IPS-18c (cell line): ENCODE results near the gene CEBPB.

Experiments
- H3K4me3 ChIP-seq: 2 replicates; pipeline ENCODE4 v1.7.0; 2013; ENCODE audit warnings: low read depth, mild to moderate bottlenecking, low read length, moderate library complexity; ENCODE audit not compliant: insufficient read depth
- H3K9me3 ChIP-seq: one replicate; pipeline ENCODE4 v1.6.1; 2013; ENCODE audit warnings: mild to moderate bottlenecking, low read length, moderate library complexity; ENCODE audit not compliant: control insufficient read depth, insufficient read depth

The CEBPB gene

DNA sequence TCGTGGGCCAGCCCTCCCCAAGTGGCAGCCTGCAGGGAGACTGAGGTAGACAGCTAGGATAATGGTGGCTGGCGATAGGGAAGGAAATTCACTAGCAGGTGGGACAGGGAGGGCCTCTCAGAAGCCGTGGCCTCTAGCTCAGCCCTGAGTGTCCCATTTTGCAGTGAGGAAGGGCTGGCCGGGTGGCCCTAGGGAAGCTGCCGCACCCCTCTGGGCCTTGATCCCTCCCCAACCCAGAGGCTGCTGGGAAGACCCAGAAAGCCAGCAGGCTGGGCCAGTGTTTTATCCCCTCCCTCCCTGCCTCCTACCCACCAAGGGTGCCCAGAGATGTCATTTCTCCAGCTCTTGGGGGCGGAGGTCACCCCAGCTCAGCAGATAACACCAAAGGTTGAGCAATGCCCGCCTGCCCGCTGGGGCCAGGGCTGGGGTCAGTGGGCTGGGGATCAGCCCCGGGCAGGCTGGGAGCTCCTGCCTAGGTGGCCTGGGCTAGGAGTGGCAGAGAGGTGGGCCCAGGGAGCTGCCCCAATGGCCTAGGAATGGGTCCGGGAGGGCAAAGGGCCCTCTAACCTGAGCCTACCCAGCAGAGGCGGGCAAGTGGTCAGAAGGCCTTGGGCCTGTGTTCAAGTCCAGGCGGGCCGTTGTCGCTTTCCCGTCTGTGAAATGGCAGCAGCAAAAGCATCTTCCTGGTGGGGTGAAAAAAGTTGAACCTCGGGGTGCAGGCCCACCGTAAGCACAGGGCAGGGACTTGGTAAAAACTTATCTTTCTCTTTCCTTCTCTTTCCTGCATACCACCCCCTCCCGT is 1.6 kb upstream of the CEBPB start:
- H3K4me3 ChIP-seq, result no peak overlapping the region
- peaks cover 2% of the 10 kb centered on the region for H3K9me3 ChIP-seq

DNA sequence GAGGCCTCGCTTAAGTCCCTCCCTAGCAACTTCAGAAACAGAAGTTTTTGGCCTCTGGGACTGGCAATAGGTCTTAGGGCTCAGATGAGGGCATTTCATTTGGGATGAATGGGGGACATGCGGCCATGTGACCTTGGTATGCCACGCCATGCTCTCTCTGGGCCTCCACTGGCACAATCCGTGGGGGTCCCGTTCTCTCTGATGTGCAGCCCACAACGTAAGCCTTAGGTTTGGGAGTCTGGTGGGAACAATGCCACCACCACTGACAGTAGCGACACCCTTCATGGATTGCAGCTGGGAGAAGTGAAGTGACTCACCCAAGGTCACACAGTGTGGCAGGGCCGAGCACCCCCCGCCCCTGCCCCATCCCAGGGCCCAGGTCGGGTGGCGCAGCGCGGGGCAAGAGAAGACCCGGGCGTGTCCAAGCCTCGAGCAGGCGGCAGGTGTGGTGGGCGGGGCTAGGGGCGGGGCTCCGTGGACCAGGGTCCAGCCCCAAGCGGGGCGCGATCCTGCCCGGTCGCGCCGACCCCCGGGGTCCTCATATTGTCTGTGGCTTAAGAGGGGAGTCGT is 864 bp upstream of the CEBPB start:
- Histone ChIP-seq H3K4me3 (peak overlapping the region; percentile 93), H3K9me3 (peaks cover 2% of the 10 kb centered on the region)

DNA sequence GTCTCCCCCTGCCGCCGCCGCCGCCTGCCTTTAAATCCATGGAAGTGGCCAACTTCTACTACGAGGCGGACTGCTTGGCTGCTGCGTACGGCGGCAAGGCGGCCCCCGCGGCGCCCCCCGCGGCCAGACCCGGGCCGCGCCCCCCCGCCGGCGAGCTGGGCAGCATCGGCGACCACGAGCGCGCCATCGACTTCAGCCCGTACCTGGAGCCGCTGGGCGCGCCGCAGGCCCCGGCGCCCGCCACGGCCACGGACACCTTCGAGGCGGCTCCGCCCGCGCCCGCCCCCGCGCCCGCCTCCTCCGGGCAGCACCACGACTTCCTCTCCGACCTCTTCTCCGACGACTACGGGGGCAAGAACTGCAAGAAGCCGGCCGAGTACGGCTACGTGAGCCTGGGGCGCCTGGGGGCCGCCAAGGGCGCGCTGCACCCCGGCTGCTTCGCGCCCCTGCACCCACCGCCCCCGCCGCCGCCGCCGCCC is 474 bp downstream of the CEBPB start:
- peak overlapping the region; percentile 93 for H3K4me3 ChIP-seq
- peaks cover 2% of the 10 kb centered on the region for H3K9me3 ChIP-seq

DNA sequence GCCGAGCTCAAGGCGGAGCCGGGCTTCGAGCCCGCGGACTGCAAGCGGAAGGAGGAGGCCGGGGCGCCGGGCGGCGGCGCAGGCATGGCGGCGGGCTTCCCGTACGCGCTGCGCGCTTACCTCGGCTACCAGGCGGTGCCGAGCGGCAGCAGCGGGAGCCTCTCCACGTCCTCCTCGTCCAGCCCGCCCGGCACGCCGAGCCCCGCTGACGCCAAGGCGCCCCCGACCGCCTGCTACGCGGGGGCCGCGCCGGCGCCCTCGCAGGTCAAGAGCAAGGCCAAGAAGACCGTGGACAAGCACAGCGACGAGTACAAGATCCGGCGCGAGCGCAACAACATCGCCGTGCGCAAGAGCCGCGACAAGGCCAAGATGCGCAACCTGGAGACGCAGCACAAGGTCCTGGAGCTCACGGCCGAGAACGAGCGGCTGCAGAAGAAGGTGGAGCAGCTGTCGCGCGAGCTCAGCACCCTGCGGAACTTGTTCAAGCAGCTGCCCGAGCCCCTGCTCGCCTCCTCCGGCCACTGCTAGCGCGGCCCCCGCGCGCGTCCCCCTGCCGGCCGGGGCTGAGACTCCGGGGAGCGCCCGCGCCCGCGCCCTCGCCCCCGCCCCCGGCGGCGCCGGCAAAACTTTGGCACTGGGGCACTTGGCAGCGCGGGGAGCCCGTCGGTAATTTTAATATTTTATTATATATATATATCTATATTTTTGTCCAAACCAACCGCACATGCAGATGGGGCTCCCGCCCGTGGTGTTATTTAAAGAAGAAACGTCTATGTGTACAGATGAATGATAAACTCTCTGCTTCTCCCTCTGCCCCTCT is 1.1 kb downstream of the CEBPB start:
- Histone ChIP-seq H3K4me3 (peak overlapping the region; percentile 93), H3K9me3 (peaks cover 2% of the 10 kb centered on the region)

DNA sequence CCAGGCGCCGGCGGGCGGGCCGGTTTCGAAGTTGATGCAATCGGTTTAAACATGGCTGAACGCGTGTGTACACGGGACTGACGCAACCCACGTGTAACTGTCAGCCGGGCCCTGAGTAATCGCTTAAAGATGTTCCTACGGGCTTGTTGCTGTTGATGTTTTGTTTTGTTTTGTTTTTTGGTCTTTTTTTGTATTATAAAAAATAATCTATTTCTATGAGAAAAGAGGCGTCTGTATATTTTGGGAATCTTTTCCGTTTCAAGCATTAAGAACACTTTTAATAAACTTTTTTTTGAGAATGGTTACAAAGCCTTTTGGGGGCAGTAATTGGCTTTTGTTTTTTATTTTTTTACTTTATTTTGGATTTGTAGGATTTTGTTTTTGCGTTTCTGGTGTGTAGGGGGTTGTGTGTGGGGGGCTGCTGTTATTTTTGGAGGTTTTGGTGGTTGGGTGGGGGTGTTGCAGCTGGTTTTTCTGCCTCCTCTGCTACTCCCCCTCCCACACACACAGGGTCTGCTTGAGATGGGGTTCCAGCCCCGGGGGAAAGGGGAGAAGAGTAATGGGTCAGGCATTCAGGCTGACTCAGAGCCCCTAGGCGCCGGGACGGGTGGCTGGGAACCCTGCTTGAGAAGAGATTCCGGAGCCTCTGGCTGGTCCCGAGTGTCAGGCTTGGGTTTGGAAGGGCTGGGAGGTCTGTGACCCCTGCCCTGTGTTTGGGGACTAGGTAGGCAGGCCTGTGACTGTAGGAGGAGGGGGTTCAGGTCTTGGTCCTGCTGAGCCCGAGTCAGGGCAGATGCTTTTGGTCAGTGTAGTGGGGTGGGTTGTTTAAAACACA is 2.0 kb downstream of the CEBPB start:
- no peaks in the 10 kb centered on the region for H3K9me3 ChIP-seq
- H3K4me3 ChIP-seq, result peak overlapping the region; percentile 93

DNA sequence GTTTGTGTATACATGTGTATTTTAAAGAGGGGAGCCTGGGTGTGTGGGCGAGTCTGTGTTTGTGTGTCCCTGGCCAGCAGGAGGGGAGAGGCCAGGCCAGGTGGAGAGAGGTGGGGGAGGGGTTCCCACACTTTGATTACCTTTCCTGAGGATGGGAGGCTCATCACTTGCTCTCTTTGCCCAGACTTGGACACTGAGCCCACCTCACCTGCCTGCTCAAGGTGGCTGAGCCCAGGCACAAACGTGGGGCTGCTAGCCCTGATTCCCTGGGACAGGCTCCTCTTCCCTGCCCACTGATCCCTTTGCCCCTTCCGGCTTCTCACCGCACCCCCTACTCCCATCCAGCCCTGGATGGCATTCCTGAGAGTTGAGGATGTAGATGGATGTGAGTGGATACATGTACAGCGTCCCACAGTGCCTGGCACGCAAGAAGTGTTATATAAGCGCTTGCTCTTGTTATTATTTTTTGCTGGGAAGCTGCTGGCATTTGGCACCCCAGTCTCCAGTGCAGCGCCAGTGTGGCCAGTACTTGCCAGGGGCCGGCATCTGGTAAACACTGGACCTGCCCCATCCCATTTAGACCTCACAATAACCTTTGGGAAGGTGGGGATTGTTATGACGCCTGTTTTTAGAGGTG is 2.7 kb downstream of the CEBPB start:
- H3K4me3 ChIP-seq, result peak overlapping the region; percentile 93

DNA sequence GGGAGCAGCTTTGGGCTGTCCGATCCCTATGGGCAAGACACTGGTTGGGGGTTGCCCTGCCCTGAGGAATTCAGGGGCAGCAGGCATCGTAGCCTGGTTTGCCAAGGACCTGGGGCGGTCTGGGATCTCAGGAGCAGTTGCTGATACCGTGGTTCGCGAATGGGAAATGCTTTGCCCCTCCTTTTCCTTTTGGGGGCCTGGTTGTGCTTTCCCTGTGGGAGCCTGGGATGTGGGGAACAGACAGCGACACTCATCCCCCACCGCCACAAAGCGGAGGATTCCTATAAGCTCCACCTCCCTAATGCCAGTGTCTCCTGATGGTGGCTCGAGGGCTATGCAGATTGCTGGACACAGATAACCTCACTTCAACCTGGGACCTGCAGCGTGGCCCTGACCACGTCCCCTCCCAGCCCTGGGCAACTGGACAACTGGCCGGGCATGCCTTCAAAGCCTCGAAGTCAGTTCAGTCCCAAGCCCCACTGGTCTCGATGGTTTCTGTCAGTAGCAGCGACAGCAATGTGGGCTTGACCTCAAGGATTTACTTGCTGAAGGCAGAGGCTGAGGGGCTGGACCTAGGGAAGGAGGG is 3.3 kb downstream of the CEBPB start:
- Histone ChIP-seq H3K4me3 (0 out of 2 replicates have a peak overlapping the region, but pooled peaks have one; percentile 93), H3K9me3 (no peaks in the 10 kb centered on the region)

More for the DNA sequence above, 2.7 kb downstream of the CEBPB start:
- H3K9me3 ChIP-seq, result no peaks in the 10 kb centered on the region

DNA sequence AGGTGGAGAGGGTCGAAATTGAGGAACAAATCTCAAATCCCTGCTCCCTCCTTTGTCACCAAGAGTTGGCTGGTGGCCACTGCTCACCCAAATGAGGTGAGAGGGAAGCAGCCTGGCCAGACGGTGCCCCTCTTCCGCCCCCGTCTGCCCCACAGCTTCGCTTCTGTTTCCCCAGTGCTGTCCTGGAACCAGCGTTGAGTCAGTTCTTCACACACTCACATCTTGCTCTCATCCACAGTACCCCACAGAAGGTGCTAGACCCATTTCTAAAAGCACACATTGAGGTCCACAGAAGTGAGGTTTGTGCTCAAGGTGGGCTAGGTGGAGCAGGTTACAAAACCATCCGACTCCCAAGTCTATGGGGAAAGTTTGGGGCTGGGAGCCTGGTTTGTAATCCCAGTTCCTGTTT is 3.8 kb downstream of the CEBPB start:
- Histone ChIP-seq H3K4me3 (no peak overlapping the region), H3K9me3 (no peaks in the 10 kb centered on the region)

DNA sequence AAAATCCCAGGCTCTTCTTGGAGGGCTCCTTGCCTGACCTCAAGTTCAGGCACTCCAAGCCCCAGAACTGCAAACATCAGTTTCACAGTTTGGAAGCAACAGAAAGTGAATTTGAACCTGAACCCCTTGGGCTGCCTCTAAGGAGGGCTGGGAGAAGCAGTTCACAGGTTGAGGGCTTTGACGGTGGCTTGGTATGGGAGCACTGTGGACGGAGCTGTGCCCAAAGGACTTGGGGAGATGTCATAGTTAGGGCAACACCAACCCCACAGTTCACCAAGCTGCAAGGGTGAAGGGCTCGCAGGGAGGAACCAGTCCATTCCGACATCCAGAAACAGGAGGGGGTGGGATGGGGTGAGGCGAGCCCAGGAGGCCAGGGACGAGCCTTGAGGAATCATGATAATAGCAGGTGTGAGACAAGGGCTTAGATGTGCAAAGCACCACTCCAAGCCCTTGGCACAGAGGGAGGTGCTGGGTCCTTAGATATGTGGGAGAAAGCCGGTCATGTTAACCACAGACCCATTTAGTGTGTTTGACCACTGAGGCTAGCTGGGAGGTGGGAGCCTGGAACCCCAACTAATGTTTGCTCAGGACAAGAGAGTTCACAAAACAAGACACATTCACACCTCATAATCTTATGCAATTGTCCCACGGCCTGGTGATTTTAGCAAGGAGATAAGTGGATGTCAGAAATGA is 4.3 kb downstream of the CEBPB start:
- no peak overlapping the region for H3K4me3 ChIP-seq

DNA sequence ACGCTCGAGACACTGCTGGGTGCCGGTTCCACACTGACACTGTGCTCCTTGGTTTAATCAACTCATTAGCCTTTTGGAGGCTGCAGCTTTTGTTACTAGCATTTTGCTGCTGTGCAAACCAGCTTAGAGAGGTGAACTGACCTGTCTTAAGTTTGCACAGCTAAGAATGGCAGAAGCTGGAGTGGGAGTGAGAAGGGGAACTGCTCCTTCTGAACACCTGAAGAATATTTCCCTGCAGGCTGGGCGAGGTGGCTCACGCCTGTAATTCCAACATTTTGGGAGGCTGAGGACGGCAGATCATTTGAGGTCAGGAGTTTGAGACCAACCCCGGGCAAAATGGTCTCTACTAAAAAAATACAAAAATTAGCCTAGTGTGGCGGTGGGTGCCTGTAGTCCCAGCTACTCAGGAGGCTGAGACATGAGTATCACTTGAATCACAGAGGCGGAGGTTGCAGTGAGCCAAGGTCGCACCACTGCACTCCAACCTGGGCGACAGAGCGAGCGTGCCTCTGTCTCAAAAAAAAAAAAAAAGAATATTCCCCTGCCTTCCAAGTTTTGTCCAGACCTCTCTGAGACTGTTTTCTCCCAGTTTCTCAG is 5.0 kb downstream of the CEBPB start:
- Histone ChIP-seq H3K9me3 (no peaks in the 10 kb centered on the region), H3K4me3 (no peak overlapping the region)

More for the DNA sequence above, 4.3 kb downstream of the CEBPB start:
- H3K9me3 ChIP-seq, result no peaks in the 10 kb centered on the region

DNA sequence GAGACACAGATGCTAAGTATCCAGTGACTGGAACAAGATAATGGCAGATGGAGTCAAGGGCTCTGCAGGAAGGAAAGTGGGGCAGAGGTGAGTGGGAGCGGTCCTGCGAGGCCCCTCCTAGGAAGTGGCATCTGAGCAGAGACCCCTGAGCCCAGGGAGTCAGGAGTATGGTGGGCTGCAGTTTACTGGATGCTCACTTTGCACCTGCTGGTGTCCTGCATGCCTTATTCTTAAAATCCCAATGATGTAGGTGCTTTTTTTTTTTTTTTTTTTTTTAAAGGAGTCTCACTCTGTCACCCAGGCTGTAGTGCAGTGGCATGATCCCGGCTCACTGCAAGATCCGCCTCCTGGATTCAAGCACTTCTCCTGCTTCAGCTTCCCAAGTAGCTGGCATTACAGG is 5.6 kb downstream of the CEBPB start:
- no peak overlapping the region for H3K4me3 ChIP-seq
- no peaks in the 10 kb centered on the region for H3K9me3 ChIP-seq

DNA sequence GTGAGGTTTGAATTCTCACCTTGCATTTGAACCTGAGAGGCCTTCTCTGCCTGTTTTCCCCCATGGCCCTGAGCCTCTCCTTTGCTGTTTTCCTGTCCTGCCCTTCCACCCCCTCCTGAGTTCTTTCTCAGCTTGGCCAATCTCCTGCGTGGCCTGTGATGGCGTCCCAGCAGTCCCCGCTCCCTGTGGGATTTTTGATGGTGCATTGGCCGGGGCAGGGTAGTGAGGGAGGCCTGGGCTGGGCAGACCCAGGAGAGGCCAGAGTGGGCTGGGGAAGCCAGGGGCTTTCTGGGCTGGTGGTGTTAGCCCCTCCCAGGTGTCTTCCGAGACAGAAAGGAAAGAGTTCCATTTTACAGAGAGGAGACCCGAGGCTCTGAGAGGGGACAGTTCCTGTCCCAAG is 6.3 kb downstream of the CEBPB start:
- H3K4me3 ChIP-seq, result no peak overlapping the region

DNA sequence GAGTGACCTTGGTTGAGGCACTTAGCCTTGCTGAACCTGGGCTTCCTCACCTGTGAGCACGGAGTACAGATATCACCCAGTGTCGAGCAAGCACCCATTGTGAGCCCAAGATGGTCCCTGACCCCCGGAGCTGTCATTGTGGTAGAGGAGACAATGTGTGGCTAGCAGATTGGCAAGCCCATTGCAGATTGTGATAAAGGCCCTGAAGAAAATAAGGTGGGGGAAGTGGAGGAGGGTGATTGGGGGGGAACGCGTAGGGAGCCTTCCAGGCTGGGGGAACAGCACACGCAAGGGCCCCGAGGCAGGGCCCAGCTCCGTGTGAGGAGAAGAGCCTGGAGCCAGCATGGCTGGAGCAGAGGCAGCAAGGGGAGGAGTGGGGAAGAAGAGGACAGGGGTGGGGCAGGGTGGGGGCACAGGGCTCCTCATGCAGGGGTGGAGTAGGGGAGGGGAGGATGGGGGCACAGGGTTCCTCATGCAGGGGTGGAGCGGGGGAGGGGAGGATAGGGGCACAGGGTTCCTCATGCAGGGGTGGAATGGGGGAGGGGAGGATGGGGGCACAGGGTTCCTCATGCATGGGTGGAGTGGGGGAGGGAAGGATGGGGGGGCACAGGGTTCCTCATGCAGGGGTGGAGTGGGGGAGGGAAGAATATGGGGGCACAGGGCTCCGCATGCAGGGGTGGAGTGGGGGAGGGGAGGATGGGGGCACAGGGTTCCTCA is 7.0 kb downstream of the CEBPB start:
- Histone ChIP-seq H3K9me3 (no peaks in the 10 kb centered on the region), H3K4me3 (no peak overlapping the region)

More for the DNA sequence above, 6.3 kb downstream of the CEBPB start:
- no peaks in the 10 kb centered on the region for H3K9me3 ChIP-seq

DNA sequence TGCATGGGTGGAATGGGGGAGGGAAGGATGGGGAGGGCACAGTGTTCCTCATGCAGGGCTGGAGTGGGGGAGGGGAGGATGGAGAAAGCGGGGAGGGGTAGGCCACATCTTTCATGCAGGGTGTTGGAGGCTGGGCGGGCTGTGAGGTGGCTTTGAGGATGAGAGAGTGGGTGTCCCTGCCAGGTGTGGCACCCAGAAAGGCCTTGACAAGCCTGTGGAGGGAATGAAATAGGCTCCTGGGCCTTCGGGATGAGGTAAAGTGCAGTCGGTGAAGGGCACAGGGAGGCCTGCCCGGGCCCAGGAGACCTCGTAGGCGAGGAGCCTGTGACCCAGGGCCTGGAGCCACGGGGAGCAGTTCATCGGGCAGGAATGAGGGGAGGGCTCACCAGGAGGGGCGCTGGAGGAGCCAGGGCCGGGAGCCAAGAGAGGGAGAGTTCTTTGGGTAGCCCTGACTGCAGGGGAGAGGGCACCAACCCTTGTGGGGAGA is 7.6 kb downstream of the CEBPB start:
- H3K4me3 ChIP-seq, result no peak overlapping the region
- no peaks in the 10 kb centered on the region for H3K9me3 ChIP-seq

DNA sequence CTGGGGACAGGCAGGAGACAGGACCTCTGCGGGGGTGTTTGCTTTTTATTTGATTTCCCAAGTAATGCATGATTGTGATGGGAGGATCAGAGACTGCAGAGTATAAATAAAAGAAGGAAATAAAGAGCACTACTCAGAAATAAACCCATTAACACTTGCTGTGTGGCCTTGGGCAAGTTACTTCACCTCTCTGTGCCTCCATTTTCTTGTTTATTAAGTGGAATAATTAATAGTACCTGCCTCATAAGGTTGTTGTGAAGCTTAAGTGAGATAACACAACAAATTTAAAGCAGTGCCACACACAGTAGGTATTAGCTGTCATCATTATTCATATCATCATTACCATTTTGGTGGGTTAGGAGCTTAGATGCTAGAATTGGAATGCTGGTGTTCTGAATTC is 8.1 kb downstream of the CEBPB start:
- Histone ChIP-seq H3K9me3 (no peaks in the 10 kb centered on the region), H3K4me3 (no peak overlapping the region)
